GM23338 (cell line): ENCODE data around the gene VAT1. TPM values are rescaled to one million over a fixed set of nuclear protein-coding genes. Genes with fewer than 3 reads are reported as not detected.

ENCODE experiments used
- ATAC-seq: fragments of 200-7000 bp; cut with Tn5 transposase; 3 replicates; pipeline ENCODE4 v1.9.1; 2020
- DNase-seq: peaks from one replicate; pipeline ENCODE4 v3.0.0-alpha.2; 2015; ENCODE audit warnings: low spot score
- H2AFZ ChIP-seq: fragments of 200-600 bp; sonication (generic); 2 replicates; pipeline ENCODE4 v1.8.0; 2016; ENCODE audit warnings: antibody characterized with exemption, mild to moderate bottlenecking, moderate library complexity
- H3F3A ChIP-seq: fragments of 200-600 bp; sonication (generic); replicated peaks from 2 replicates; pipeline ENCODE4 v1.8.0; 2017; ENCODE audit warnings: antibody characterized with exemption, mixed run types, low read depth
- H3K27ac ChIP-seq: fragments of 200-600 bp; sonication (generic); 2 replicates; pipeline ENCODE4 v1.6.1; 2016; ENCODE audit warnings: low read depth
- H3K27me3 ChIP-seq: fragments of 200-600 bp; sonication (generic); 2 replicates; pipeline ENCODE4 v1.8.0; 2016; ENCODE audit warnings: mild to moderate bottlenecking, mixed run types, moderate library complexity; ENCODE audit not compliant: insufficient read depth
- H3K36me3 ChIP-seq: fragments of 200-600 bp; sonication (generic); 2 replicates; pipeline ENCODE4 v1.8.0; 2016; ENCODE audit warnings: mild to moderate bottlenecking; ENCODE audit not compliant: insufficient read depth
- H3K4me1 ChIP-seq: fragments of 200-600 bp; sonication (generic); 2 replicates; pipeline ENCODE4 v1.8.0; 2016; ENCODE audit warnings: mild to moderate bottlenecking, moderate library complexity; ENCODE audit not compliant: insufficient read depth
- H3K4me2 ChIP-seq: fragments of 200-600 bp; sonication (generic); 2 replicates; pipeline ENCODE4 v1.7.1; 2017; ENCODE audit warnings: mixed run types
- H3K4me3 ChIP-seq: fragments of 200-600 bp; sonication (generic); 2 replicates; pipeline ENCODE4 v1.6.1; 2016; ENCODE audit warnings: mixed run types
- H3K79me2 ChIP-seq: fragments of 200-600 bp; sonication (generic); replicated peaks from 2 replicates; pipeline ENCODE4 v1.8.0; 2017; ENCODE audit warnings: mild to moderate bottlenecking; ENCODE audit not compliant: insufficient read depth
- H3K9me2 ChIP-seq: fragments of 200-600 bp; sonication (generic); 2 replicates; pipeline ENCODE4 v1.8.0; 2017; ENCODE audit not compliant: insufficient read depth
- H4K20me1 ChIP-seq: fragments of 200-600 bp; sonication (generic); replicated peaks from 2 replicates; pipeline ENCODE4 v1.8.0; 2017; ENCODE audit warnings: mild to moderate bottlenecking; ENCODE audit not compliant: insufficient read depth
- H3K27ac Mint-ChIP-seq: 2 replicates; pipeline ENCODE4 v1.8.0; 2020; ENCODE audit warnings: inconsistent platforms, mild to moderate bottlenecking, moderate library complexity, mixed read lengths
- H3K27me3 Mint-ChIP-seq: 3 replicates; pipeline ENCODE4 v1.8.0; 2022; ENCODE audit warnings: low read depth, mild to moderate bottlenecking, moderate library complexity, mixed read lengths, inconsistent platforms; ENCODE audit not compliant: insufficient read depth, poor library complexity
- H3K36me3 Mint-ChIP-seq: 3 replicates; pipeline ENCODE4 v1.8.0; 2021; ENCODE audit warnings: low read depth, mild to moderate bottlenecking, inconsistent platforms, moderate library complexity, mixed read lengths
- H3K4me1 Mint-ChIP-seq: 3 replicates; pipeline ENCODE4 v1.8.0; 2020; ENCODE audit warnings: mild to moderate bottlenecking, inconsistent platforms, mixed read lengths
- H3K4me3 Mint-ChIP-seq: 3 replicates; pipeline ENCODE4 v1.8.0; 2021; ENCODE audit warnings: moderate library complexity, mild to moderate bottlenecking, inconsistent platforms, mixed read lengths
- H3K9me3 Mint-ChIP-seq: 3 replicates; pipeline ENCODE4 v1.8.0; 2020; ENCODE audit warnings: moderate library complexity, mild to moderate bottlenecking, inconsistent platforms, mixed read lengths
- EZH2 ChIP-seq: fragments of 200-600 bp; sonication (generic); IDR thresholded peaks from one replicate; pipeline ENCODE4 v1.8.0; 2017; ENCODE audit warnings: antibody characterized with exemption, mild to moderate bottlenecking, low read depth; ENCODE audit not compliant: unreplicated experiment
- JUNB ChIP-seq: IDR thresholded peaks from one replicate; pipeline ENCODE4 v1.6.1; 2016; ENCODE audit warnings: antibody characterized with exemption; ENCODE audit not compliant: unreplicated experiment
- NANOG ChIP-seq: IDR thresholded peaks from 2 replicates; pipeline ENCODE4 v1.6.1; 2016; ENCODE audit warnings: antibody characterized with exemption, borderline replicate concordance
- POLR2AphosphoS5 ChIP-seq: IDR thresholded peaks from 2 replicates; pipeline ENCODE4 v1.6.1; 2016; ENCODE audit warnings: antibody characterized with exemption, low read depth
- STAT1 ChIP-seq: IDR thresholded peaks from one replicate; pipeline ENCODE4 v1.6.1; 2016; ENCODE audit warnings: antibody characterized with exemption; ENCODE audit not compliant: unreplicated experiment
- ZNF114 ChIP-seq: fragments of 250-450 bp; sonication (Bioruptor Pico); IDR thresholded peaks from 2 replicates; pipeline ENCODE4 v1.5.0; 2020; ENCODE audit warnings: mild to moderate bottlenecking, moderate library complexity
- polyA plus RNA-seq: library from polyadenylated mRNA; unstranded; fragments of >200 nt; fragmentation: Nextera tagmentation; extraction: Ambion mirVana; gene quantifications from 2 replicates; pipeline ENCODE4 v1.2.1, GENCODE V29; 2016
- total RNA-seq: library from RNA; depleted of rRNA; stranded (reverse); fragments of >200 nt; shearing (Covaris generic); gene quantifications from 2 replicates; pipeline ENCODE4 v1.2.3, GENCODE V29; 2014
- TF ChIP-seq, protein P1 (sequence below): IDR thresholded peaks from one replicate; pipeline ENCODE4 v1.6.1; 2018; ENCODE audit warnings: antibody characterized with exemption; ENCODE audit not compliant: unreplicated experiment
- TF ChIP-seq, protein P2 (sequence below): fragments of 250-450 bp; sonication (Bioruptor Pico); IDR thresholded peaks from 2 replicates; pipeline ENCODE4 v1.5.0; 2020; ENCODE audit warnings: mild to moderate bottlenecking, moderate library complexity

The VAT1 gene
- total and polyA plus RNA-seq, 2 experiments from 2014 or later, result 233 to 300 TPM

DNA sequence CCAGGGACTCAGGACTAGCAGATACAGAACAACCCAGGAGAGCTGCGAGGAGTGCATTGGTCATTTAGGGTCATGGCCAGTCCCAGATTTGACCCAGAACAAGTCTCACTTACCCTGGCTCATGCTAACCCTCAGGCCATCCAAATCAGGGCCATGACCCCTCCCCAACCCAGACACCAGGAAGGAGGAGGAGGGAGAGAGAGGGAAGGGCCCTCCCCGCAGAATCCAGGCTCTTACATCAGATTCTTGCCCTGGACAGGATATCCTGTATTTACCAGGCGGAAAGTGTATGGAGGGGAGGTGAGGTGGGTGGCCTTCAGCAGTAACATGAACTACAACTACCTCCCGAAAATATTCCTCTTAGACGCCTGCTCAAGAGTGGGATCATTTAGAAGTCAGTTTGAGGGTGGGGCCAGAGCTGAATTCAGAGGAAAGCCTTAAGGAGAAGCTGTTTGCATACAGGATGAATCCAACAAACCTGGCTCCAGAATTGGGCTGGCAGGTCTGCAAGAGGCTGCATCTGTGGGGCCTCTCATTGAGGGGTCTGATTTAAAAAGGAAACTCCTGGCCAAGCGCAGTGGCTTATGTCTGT lies 2.1 kb downstream of the VAT1 start:
- H3K4me1 ChIP-seq, result peaks cover 22% of the 10 kb centered on the region
- peak overlapping the region; percentile 91 for H3K27ac Mint-ChIP-seq
- H3K36me3 ChIP-seq, result peaks cover 9% of the 10 kb centered on the region; the same call in 1 of the 2 replicates
- no peak overlapping the region for H2AFZ ChIP-seq
- H3K9me2 ChIP-seq, result no peaks in the 10 kb centered on the region
- H3K9me3 Mint-ChIP-seq, result no peaks in the 10 kb centered on the region
- H3K4me2 ChIP-seq, result peak overlapping the region; percentile 97
- H3K27me3 ChIP-seq, result no peaks in the 10 kb centered on the region
- H3F3A ChIP-seq, result peaks cover 15% of the 10 kb centered on the region; the same call in 1 of the 2 replicates
- peaks cover 34% of the 10 kb centered on the region for H3K79me2 ChIP-seq
- peaks cover 36% of the 10 kb centered on the region for H3K4me1 Mint-ChIP-seq
- TF ChIP-seq JUNB (no peak), ZNF114 (CRISPR knock-in tag) (no peak), NANOG (no peak), POLR2AphosphoS5 (no peak), STAT1 (no peak), EZH2 (no peak)
- TF ChIP-seq, protein P1, sequence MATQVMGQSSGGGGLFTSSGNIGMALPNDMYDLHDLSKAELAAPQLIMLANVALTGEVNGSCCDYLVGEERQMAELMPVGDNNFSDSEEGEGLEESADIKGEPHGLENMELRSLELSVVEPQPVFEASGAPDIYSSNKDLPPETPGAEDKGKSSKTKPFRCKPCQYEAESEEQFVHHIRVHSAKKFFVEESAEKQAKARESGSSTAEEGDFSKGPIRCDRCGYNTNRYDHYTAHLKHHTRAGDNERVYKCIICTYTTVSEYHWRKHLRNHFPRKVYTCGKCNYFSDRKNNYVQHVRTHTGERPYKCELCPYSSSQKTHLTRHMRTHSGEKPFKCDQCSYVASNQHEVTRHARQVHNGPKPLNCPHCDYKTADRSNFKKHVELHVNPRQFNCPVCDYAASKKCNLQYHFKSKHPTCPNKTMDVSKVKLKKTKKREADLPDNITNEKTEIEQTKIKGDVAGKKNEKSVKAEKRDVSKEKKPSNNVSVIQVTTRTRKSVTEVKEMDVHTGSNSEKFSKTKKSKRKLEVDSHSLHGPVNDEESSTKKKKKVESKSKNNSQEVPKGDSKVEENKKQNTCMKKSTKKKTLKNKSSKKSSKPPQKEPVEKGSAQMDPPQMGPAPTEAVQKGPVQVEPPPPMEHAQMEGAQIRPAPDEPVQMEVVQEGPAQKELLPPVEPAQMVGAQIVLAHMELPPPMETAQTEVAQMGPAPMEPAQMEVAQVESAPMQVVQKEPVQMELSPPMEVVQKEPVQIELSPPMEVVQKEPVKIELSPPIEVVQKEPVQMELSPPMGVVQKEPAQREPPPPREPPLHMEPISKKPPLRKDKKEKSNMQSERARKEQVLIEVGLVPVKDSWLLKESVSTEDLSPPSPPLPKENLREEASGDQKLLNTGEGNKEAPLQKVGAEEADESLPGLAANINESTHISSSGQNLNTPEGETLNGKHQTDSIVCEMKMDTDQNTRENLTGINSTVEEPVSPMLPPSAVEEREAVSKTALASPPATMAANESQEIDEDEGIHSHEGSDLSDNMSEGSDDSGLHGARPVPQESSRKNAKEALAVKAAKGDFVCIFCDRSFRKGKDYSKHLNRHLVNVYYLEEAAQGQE, result no peak
- TF ChIP-seq, protein P2, sequence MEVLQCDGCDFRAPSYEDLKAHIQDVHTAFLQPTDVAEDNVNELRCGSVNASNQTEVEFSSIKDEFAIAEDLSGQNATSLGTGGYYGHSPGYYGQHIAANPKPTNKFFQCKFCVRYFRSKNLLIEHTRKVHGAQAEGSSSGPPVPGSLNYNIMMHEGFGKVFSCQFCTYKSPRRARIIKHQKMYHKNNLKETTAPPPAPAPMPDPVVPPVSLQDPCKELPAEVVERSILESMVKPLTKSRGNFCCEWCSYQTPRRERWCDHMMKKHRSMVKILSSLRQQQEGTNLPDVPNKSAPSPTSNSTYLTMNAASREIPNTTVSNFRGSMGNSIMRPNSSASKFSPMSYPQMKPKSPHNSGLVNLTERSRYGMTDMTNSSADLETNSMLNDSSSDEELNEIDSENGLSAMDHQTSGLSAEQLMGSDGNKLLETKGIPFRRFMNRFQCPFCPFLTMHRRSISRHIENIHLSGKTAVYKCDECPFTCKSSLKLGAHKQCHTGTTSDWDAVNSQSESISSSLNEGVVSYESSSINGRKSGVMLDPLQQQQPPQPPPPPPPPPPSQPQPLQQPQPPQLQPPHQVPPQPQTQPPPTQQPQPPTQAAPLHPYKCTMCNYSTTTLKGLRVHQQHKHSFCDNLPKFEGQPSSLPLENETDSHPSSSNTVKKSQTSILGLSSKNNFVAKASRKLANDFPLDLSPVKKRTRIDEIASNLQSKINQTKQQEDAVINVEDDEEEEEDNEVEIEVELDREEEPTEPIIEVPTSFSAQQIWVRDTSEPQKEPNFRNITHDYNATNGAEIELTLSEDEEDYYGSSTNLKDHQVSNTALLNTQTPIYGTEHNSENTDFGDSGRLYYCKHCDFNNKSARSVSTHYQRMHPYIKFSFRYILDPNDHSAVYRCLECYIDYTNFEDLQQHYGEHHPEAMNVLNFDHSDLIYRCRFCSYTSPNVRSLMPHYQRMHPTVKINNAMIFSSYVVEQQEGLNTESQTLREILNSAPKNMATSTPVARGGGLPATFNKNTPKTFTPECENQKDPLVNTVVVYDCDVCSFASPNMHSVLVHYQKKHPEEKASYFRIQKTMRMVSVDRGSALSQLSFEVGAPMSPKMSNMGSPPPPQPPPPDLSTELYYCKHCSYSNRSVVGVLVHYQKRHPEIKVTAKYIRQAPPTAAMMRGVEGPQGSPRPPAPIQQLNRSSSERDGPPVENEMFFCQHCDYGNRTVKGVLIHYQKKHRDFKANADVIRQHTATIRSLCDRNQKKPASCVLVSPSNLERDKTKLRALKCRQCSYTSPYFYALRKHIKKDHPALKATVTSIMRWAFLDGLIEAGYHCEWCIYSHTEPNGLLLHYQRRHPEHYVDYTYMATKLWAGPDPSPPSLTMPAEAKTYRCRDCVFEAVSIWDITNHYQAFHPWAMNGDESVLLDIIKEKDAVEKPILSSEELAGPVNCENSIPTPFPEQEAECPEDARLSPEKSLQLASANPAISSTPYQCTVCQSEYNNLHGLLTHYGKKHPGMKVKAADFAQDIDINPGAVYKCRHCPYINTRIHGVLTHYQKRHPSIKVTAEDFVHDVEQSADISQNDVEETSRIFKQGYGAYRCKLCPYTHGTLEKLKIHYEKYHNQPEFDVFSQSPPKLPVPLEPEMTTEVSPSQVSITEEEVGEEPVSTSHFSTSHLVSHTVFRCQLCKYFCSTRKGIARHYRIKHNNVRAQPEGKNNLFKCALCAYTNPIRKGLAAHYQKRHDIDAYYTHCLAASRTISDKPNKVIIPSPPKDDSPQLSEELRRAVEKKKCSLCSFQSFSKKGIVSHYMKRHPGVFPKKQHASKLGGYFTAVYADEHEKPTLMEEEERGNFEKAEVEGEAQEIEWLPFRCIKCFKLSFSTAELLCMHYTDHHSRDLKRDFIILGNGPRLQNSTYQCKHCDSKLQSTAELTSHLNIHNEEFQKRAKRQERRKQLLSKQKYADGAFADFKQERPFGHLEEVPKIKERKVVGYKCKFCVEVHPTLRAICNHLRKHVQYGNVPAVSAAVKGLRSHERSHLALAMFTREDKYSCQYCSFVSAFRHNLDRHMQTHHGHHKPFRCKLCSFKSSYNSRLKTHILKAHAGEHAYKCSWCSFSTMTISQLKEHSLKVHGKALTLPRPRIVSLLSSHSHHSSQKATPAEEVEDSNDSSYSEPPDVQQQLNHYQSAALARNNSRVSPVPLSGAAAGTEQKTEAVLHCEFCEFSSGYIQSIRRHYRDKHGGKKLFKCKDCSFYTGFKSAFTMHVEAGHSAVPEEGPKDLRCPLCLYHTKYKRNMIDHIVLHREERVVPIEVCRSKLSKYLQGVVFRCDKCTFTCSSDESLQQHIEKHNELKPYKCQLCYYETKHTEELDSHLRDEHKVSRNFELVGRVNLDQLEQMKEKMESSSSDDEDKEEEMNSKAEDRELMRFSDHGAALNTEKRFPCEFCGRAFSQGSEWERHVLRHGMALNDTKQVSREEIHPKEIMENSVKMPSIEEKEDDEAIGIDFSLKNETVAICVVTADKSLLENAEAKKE (CRISPR knock-in tag), result no peak
- peak overlapping the region; percentile 98 for H3K4me3 ChIP-seq
- H4K20me1 ChIP-seq, result peaks cover 10% of the 10 kb centered on the region
- H3K27me3 Mint-ChIP-seq, result peaks cover 15% of the 10 kb centered on the region
- H3K27ac ChIP-seq, result peak overlapping the region; percentile 85; the same call in 1 of the 2 replicates
- ATAC-seq (no peak), DNase-seq (no peak)
- H3K36me3 Mint-ChIP-seq, result peaks cover 45% of the 10 kb centered on the region
- H3K4me3 Mint-ChIP-seq, result peak overlapping the region; percentile 95
